Stomach (tissue), 4 donors: ENCODE measurements around the gene WDTC1.

Source experiments
- CTCF ChIP-seq, 7 experiments: fragments of 450-650 bp in 4 of 7; fragments of 200-600 bp in 3 of 7; sonication (generic) in 3 of 7; IDR thresholded peaks; one replicate each; pipeline ENCODE4 v1.5.1; 2016 to 2019; ENCODE audit warnings: antibody characterized with exemption in 7 of 7, control low read depth in 2 of 7, mild to moderate bottlenecking in 1 of 7
- POLR2AphosphoS5 ChIP-seq, 3 donors: sonication (generic); formaldehyde crosslinking; IDR thresholded peaks; one replicate each; pipeline ENCODE4 v1.6.1; 2016; ENCODE audit warnings: antibody characterized with exemption in 3 of 3

GRCh38 chr1:27227765-27228164 lies 6.7 kb upstream of the WDTC1 start:
- TF ChIP-seq CTCF (IDR thresholded peaks at IDR 0.05) (no peak), POLR2AphosphoS5 (IDR thresholded peaks at IDR 0.05) (no peak)
